Upper lobe of left lung (tissue), 4 donors: Measurements from ENCODE around the gene RNF13.
"Not testable (repeated sequence)": the region's sequence is repeated elsewhere in the genome, so short reads cannot be mapped to it uniquely, and the experiment has no call there.

ENCODE experiments used
- CTCF ChIP-seq, 6 experiments: fragments of 450-650 bp in 4 of 6; fragments of 200-600 bp in 2 of 6; sonication (generic) in 2 of 6; IDR thresholded peaks; one replicate each; pipeline ENCODE4 v1.5.1; 2016 to 2019; ENCODE audit warnings: antibody characterized with exemption in 6 of 6
- EP300 ChIP-seq, 4 donors: sonication (generic); formaldehyde crosslinking; IDR thresholded peaks; one replicate each; pipeline ENCODE4 v1.5.1; 2017; ENCODE audit warnings: antibody characterized with exemption in 4 of 4, control low read depth in 2 of 4
- POLR2A ChIP-seq, 4 donors: fragments of 450-650 bp; IDR thresholded peaks; one replicate each; pipeline ENCODE4 v1.5.1; 2016 to 2017; ENCODE audit warnings: antibody characterized with exemption in 4 of 4, mild to moderate bottlenecking in 2 of 4
- POLR2AphosphoS5 ChIP-seq, 2 donors: sonication (generic); formaldehyde crosslinking; IDR thresholded peaks; one replicate each; pipeline ENCODE4 v1.5.1; 2017; ENCODE audit warnings: antibody characterized with exemption in 2 of 2

GRCh38 chr3:149981979-149982378 lies 169.0 kb downstream of the RNF13 start:
- TF ChIP-seq CTCF, POLR2A, EP300, POLR2AphosphoS5 (IDR thresholded peaks at IDR 0.05): not testable (repeated sequence)
